HFFc6 (cell line): ENCODE results near the gene MEF2D. TPM values are rescaled to one million over a fixed set of nuclear protein-coding genes. Genes with fewer than 3 reads are reported as not detected.

Experiments
- DNase-seq: peaks from one replicate; pipeline ENCODE4 v3.0.0-alpha.2; 2018
- H3K27ac Mint-ChIP-seq: 2 replicates; pipeline ENCODE4 v1.8.0; 2020; ENCODE audit warnings: mild to moderate bottlenecking, mixed read lengths
- H3K27me3 Mint-ChIP-seq: 2 replicates; pipeline ENCODE4 v1.8.0; 2021; ENCODE audit warnings: mild to moderate bottlenecking, moderate library complexity, mixed read lengths; ENCODE audit not compliant: insufficient read depth
- H3K36me3 Mint-ChIP-seq: 2 replicates; pipeline ENCODE4 v1.8.0; 2021; ENCODE audit warnings: low read depth, mixed read lengths
- H3K4me1 Mint-ChIP-seq: 2 replicates; pipeline ENCODE4 v1.8.0; 2020; ENCODE audit warnings: low read depth, mixed read lengths
- H3K4me3 Mint-ChIP-seq: 2 replicates; pipeline ENCODE4 v1.8.0; 2020; ENCODE audit warnings: mild to moderate bottlenecking, moderate library complexity, mixed read lengths
- H3K9me3 Mint-ChIP-seq: 2 replicates; pipeline ENCODE4 v1.8.0; 2020; ENCODE audit warnings: mild to moderate bottlenecking, mixed read lengths
- CTCF ChIP-seq: fragments of 200-600 bp; sonication (generic); IDR thresholded peaks from 2 replicates; pipeline ENCODE4 v1.5.0; 2021; ENCODE audit warnings: antibody characterized with exemption, mild to moderate bottlenecking
- total RNA-seq, 6 experiments: library from RNA; stranded (reverse); fragmentation: NEBNext Ultra II Directional; extraction: Animal tissue kit (Norgen Biotek cat#: 25700); gene quantifications; 2 replicates in 1 of 6; 3 replicates in 5 of 6; pipeline ENCODE4 v1.2.3, GENCODE V29; 2021

MEF2D gene
- total RNA-seq, 6 experiments from 2014 or later = 50.0 to 60.1 (median 56.8) TPM

GRCh38 chr1:156431366-156431765 lies 69.2 kb downstream of the MEF2D start:
- DNase-seq = no peak
- Mint-ChIP-seq H3K27me3 (peaks cover 73% of the 10 kb centered on the region), H3K27ac (no peak overlapping the region), H3K4me3 (no peak overlapping the region), H3K9me3 (peaks cover 4% of the 10 kb centered on the region), H3K36me3 (0 out of 2 replicates have a peak, but pooled peaks cover 5% of the 10 kb centered on the region), H3K4me1 (peaks cover 6% of the 10 kb centered on the region; the same call in 1 of the 2 replicates)
- no peak for TF ChIP-seq CTCF

DNA sequence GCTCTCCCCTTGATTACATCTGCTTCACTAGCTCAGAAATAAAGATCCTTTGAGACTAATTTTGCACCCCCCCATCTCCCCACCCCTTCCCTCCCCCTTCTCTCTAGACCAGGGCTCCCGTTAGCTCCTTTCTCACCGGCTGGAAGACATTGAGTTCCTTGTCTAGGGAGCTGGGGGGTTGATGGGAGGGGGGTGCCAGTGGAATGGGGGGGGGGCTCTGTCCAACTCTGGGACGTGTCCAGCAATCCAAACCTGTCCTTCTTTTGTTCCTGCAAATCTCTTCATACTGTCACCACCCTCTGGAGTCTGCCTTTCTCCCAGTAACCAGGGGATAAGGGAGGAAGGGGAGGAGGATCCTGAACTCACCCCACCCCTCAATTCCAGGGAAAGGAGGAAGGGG lies 69.7 kb downstream of the MEF2D start:
- DNase-seq = no peak
- Mint-ChIP-seq H3K9me3 (peaks cover 4% of the 10 kb centered on the region), H3K27ac (no peak overlapping the region), H3K27me3 (peaks cover 77% of the 10 kb centered on the region), H3K4me3 (no peak overlapping the region), H3K4me1 (peaks cover 6% of the 10 kb centered on the region; the same call in 1 of the 2 replicates), H3K36me3 (0 out of 2 replicates have a peak, but pooled peaks cover 5% of the 10 kb centered on the region)
- no peak for TF ChIP-seq CTCF

DNA sequence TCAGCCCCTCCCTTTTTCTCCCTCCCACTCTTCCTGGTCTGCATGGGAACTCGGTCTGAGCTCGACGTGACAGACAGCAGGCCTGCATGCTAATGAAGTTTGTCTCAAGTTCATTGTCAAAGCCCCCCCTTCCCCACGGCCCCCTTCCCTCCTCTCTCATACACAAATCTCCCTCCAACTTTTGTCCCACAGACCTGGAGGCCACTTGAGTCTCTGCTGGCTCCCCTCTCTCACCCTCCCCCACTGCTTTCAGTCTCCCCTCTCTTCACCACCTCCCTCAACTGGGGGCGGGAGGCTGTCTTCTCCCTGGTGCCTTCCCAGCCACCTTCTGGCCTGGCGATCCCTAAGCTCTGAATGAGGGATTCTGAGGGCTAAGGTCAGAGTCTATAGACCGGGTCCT lies 70.3 kb downstream of the MEF2D start:
- H3K9me3 Mint-ChIP-seq = peaks cover 4% of the 10 kb centered on the region; the same call in 1 of the 2 replicates
- no peak for DNase-seq
- H3K4me1 Mint-ChIP-seq = peaks cover 5% of the 10 kb centered on the region; the same call in 1 of the 2 replicates
- H3K27ac Mint-ChIP-seq = no peak overlapping the region
- peaks cover 76% of the 10 kb centered on the region for H3K27me3 Mint-ChIP-seq
- TF ChIP-seq CTCF = no peak
- no peak overlapping the region for H3K4me3 Mint-ChIP-seq
- 0 out of 2 replicates have a peak, but pooled peaks cover 5% of the 10 kb centered on the region for H3K36me3 Mint-ChIP-seq

GRCh38 chr1:156429313-156430060 lies 71.1 kb downstream of the MEF2D start:
- no peak for DNase-seq
- H3K27me3 Mint-ChIP-seq = peaks cover 76% of the 10 kb centered on the region
- H3K4me1 Mint-ChIP-seq = no peaks in the 10 kb centered on the region
- H3K36me3 Mint-ChIP-seq = no peaks in the 10 kb centered on the region
- TF ChIP-seq CTCF = no peak
- H3K4me3 Mint-ChIP-seq = no peak overlapping the region
- H3K27ac Mint-ChIP-seq = no peak overlapping the region
- H3K9me3 Mint-ChIP-seq = no peaks in the 10 kb centered on the region

GRCh38 chr1:156428746-156429288 lies 71.8 kb downstream of the MEF2D start:
- DNase-seq = no peak
- H3K27ac Mint-ChIP-seq = no peak overlapping the region
- no peaks in the 10 kb centered on the region for H3K4me1 Mint-ChIP-seq
- H3K27me3 Mint-ChIP-seq = peaks cover 77% of the 10 kb centered on the region
- no peak overlapping the region for H3K4me3 Mint-ChIP-seq
- no peaks in the 10 kb centered on the region for H3K9me3 Mint-ChIP-seq
- no peaks in the 10 kb centered on the region for H3K36me3 Mint-ChIP-seq
- no peak for TF ChIP-seq CTCF
